Choroid plexus epithelial cell (primary cell): ENCODE data around the gene NPAS3.

Experiments used
- DNase-seq: peaks from one replicate; pipeline ENCODE4 v3.0.0-alpha.2; 2010; ENCODE audit warnings: low read depth
- H3K4me3 ChIP-seq: 2 replicates; pipeline ENCODE4 v1.5.1; 2011; ENCODE audit warnings: low read depth, mild to moderate bottlenecking, control low read depth, low read length, moderate library complexity
- TF ChIP-seq, protein P1 (sequence below): conservative IDR thresholded peaks from 2 replicates; pipeline ENCODE4 v1.5.1; 2011; ENCODE audit warnings: low read depth, mild to moderate bottlenecking, control low read depth, inconsistent platforms, low read length, moderate library complexity

Gene NPAS3

DNA sequence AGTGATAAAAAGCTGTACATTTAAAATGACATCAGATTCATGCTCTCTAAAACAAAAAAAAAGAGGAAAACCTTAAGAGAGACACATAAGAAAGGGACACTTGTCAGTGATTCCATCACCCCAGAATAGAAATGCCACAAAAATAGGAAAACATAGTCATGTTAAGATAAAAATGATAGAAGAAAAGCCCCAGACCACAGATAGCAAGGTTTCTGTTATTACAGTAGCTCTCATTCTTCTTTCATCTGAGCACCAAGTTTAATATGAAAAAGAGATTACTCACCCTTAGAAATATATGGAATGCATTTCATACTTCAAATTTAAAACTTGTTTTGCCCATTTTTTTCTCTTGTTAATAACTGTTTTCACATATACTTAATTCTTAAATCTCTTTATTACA, 795.0 kb downstream of the NPAS3 start:
- no peak for DNase-seq
- TF ChIP-seq, protein P1, sequence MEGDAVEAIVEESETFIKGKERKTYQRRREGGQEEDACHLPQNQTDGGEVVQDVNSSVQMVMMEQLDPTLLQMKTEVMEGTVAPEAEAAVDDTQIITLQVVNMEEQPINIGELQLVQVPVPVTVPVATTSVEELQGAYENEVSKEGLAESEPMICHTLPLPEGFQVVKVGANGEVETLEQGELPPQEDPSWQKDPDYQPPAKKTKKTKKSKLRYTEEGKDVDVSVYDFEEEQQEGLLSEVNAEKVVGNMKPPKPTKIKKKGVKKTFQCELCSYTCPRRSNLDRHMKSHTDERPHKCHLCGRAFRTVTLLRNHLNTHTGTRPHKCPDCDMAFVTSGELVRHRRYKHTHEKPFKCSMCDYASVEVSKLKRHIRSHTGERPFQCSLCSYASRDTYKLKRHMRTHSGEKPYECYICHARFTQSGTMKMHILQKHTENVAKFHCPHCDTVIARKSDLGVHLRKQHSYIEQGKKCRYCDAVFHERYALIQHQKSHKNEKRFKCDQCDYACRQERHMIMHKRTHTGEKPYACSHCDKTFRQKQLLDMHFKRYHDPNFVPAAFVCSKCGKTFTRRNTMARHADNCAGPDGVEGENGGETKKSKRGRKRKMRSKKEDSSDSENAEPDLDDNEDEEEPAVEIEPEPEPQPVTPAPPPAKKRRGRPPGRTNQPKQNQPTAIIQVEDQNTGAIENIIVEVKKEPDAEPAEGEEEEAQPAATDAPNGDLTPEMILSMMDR = no peak
- H3K4me3 ChIP-seq = no peak overlapping the region

DNA sequence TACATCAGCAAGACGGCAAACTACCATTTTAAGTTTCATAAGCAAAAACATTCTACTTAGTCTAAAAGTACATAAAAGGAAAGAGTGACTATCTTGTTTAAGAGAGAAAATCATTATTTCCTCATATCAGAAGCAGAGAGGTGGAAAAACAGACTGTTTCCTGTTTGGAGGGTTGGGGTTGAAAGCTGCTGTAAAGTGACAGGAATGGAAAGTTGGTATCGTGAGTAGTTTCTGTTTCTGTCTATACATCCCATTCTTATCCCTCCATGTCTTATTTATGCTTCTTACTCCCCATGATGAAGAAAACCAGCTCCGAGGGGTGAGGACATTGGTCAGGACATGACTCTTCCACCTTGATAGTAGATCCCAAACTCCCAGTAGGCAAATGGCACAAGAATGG, 795.7 kb downstream of the NPAS3 start:
- H3K4me3 ChIP-seq = no peak overlapping the region
- no peak for DNase-seq
- TF ChIP-seq, protein P1 = no peak

DNA sequence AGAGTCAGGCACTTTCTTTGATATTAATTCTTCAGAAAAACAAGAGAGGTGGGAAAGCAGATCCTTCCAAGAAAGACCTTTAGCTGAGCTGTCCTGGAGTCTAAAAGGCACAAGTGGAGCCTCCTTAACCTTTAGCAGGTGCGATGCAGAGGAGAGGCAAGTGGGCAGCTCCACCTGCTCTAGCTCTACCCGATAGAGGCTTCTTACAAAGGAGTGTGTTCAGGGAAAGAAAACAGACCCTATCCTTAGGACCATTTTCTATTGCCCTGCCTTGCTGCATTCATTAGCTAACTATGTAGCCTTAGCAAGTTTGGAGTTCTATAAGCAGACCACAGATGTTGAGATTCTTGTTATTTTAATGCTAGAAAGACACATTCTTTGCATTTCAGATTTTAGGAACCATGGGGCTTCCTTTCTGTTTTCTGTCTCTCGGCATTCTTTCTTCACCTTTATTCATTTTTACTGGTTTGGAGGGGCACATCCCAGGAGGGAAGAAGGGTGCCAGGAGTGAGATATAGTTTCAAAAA, 797.7 kb downstream of the NPAS3 start:
- TF ChIP-seq, protein P1 = no peak
- H3K4me3 ChIP-seq = no peak overlapping the region
- DNase-seq = peak; percentile 22

DNA sequence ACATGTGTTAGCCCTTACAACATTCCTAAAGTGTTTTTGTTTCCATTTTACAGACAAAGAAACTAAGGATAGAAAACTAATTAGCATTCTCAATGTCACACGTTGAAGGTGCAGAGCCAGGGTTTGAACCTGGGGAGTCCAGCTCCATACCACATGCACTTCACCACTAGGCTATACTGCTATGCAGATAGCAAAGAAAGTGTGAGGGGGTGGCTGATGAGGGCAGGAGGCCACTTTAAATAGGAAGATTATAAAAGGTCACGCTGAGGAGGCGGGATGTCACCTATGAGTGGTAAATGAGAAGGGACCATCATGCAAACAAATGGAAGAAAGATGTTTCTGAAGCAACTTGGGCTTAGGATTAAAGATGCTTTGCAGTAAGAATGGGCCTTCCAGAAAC, 798.3 kb downstream of the NPAS3 start:
- no peak overlapping the region for H3K4me3 ChIP-seq
- TF ChIP-seq, protein P1 = no peak
- no peak for DNase-seq

DNA sequence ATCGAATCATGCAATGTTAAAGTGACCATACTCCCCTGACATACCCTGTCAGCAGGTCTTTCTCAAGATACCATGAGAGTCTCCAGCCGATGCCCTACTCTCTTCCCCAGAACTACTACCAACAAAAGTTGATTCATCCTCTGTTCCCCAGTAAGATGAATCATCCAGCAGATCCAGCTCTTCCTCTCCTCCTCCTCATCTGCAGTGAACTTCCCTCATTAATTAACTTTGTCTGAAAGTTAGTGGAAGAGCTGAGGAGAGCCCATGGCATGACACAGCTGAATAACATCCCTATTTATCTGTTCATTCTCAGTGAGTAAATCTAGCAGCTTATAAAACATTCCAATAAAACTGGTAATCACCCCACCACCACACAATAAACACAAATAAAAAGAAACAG, 798.8 kb downstream of the NPAS3 start:
- H3K4me3 ChIP-seq = no peak overlapping the region
- DNase-seq = no peak
- TF ChIP-seq, protein P1 = no peak

DNA sequence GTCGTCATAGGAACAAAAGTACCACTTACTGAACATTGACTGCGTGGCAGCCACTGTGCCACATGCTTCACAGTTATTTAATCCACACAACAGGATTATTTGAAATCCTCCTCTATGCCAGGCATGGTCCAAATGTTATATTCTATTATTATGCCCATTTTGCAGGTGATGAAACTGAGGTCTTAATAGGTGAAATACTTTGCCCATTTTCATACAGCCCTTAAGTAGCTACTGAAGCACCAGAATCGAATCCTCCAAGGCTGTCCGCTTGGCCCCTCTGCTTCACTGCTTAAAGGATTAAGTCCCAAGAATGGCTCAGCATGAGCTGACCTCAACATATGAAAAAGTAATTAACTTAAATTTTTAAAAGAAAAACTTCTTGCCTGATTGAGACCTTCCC, 799.4 kb downstream of the NPAS3 start:
- H3K4me3 ChIP-seq = no peak overlapping the region
- TF ChIP-seq, protein P1 = no peak
- DNase-seq = no peak

DNA sequence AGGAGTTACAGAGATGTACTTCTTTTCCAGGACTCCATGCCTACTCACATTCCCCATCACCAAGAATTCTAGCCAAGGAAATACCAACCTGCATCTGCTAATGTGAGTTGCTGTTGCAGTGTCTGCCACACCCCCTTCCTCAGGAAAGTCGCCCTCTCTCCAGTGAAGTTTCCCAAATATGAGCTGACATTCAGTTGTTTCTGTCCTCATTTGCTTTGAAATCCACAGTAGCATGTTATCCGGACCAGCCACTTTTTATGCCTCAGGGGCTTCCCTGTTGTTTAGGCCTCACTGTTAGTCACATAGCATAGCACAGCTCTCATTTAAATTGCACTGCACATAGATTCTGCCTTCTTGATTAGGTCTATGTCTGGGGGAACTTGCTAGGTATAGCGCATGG, 799.8 kb downstream of the NPAS3 start:
- TF ChIP-seq, protein P1 = no peak
- DNase-seq = no peak

More for the DNA sequence above, 799.8 kb downstream of the NPAS3 start:
- no peak overlapping the region for H3K4me3 ChIP-seq
